GM12891 (cell line): ENCODE results near the gene ERGIC1.

Experiments used
- DNase-seq: peaks from one replicate; pipeline ENCODE4 v3.0.0; 2011; ENCODE audit warnings: low spot score; ENCODE audit not compliant: insufficient read length
- FAIRE-seq: peaks from 2 replicates; lab custom pipeline; 2011; peaks lifted over from hg19 to GRCh38; lab: Jason Lieb, UNC
- PAX5 ChIP-seq: IDR thresholded peaks from 2 replicates; pipeline ENCODE4 v1.6.1; 2011; ENCODE audit warnings: low read length, moderate library complexity, mild to moderate bottlenecking; ENCODE audit not compliant: insufficient read depth, severe bottlenecking
- POLR2A ChIP-seq: IDR thresholded peaks from 2 replicates; pipeline ENCODE4 v1.6.1; 2011; ENCODE audit warnings: low read depth, low read length, control low read depth
- POLR2AphosphoS5 ChIP-seq: IDR thresholded peaks from 2 replicates; pipeline ENCODE4 v1.6.1; 2011; ENCODE audit warnings: low read depth, low read length, control low read depth
- POU2F2 ChIP-seq: IDR thresholded peaks from 2 replicates; pipeline ENCODE4 v1.6.1; 2011; ENCODE audit warnings: low read depth, mild to moderate bottlenecking, control low read depth, low read length, moderate library complexity
- SPI1 ChIP-seq: IDR thresholded peaks from 2 replicates; pipeline ENCODE4 v1.6.1; 2011; ENCODE audit warnings: low read depth, low read length, control low read depth
- TAF1 ChIP-seq: IDR thresholded peaks from 2 replicates; pipeline ENCODE4 v1.6.1; 2011; ENCODE audit warnings: low read depth, low read length, control low read depth

The ERGIC1 gene

GRCh38 chr5:172837640-172838039, 3.6 kb downstream of the ERGIC1 start:
- TF ChIP-seq POLR2A (peak; percentile 43; the same call in 1 of the 2 replicates), SPI1 (no peak)
- peak; percentile 98 for FAIRE-seq
- DNase-seq, result peak; percentile 61

GRCh38 chr5:172838151-172838875, 4.3 kb downstream of the ERGIC1 start:
- FAIRE-seq (no peak), DNase-seq (no peak)
- TF ChIP-seq PAX5 (no peak), SPI1 (no peak), POU2F2 (no peak), TAF1 (no peak), POLR2AphosphoS5 (no peak), POLR2A (no peak)

GRCh38 chr5:172839669-172840431, 5.8 kb downstream of the ERGIC1 start:
- TF ChIP-seq POLR2AphosphoS5, result no peak
- no peak for TF ChIP-seq POU2F2
- no peak for TF ChIP-seq POLR2A
- no peak for TF ChIP-seq SPI1
- no peak for TF ChIP-seq TAF1
- no peak for TF ChIP-seq PAX5
- no peak for FAIRE-seq
- no peak for DNase-seq

GRCh38 chr5:172840432-172841154, 6.5 kb downstream of the ERGIC1 start:
- TF ChIP-seq POLR2A (no peak), SPI1 (no peak), PAX5 (no peak), POU2F2 (no peak), POLR2AphosphoS5 (no peak), TAF1 (no peak)
- FAIRE-seq (no peak), DNase-seq (no peak)

- TF ChIP-seq PAX5, result no peak
- no peak for FAIRE-seq
- no peak for DNase-seq
Observed at GRCh38 chr5:172841256-172841655, 7.2 kb downstream of the ERGIC1 start.

GRCh38 chr5:172843825-172844576, 9.9 kb downstream of the ERGIC1 start:
- no peak for DNase-seq
- no peak for FAIRE-seq
- TF ChIP-seq POLR2A (no peak), POU2F2 (no peak), PAX5 (no peak), SPI1 (no peak), TAF1 (no peak), POLR2AphosphoS5 (no peak)

GRCh38 chr5:172844577-172844838, 10.5 kb downstream of the ERGIC1 start:
- FAIRE-seq (no peak), DNase-seq (no peak)

GRCh38 chr5:172845154-172845553, 11.1 kb downstream of the ERGIC1 start:
- FAIRE-seq (no peak), DNase-seq (no peak)
- TF ChIP-seq POU2F2 (no peak), POLR2AphosphoS5 (no peak), POLR2A (no peak), SPI1 (no peak)

More at GRCh38 chr5:172844577-172844838, 10.5 kb downstream of the ERGIC1 start:
- TF ChIP-seq POLR2AphosphoS5 (no peak), TAF1 (no peak), PAX5 (no peak), POU2F2 (no peak), POLR2A (no peak), SPI1 (no peak)

- no peak for DNase-seq
- FAIRE-seq, result no peak
- TF ChIP-seq SPI1, result no peak
- TF ChIP-seq TAF1, result no peak
- no peak for TF ChIP-seq POU2F2
- TF ChIP-seq POLR2AphosphoS5, result no peak
- no peak for TF ChIP-seq POLR2A
- no peak for TF ChIP-seq PAX5
Observed at GRCh38 chr5:172845576-172845975, 11.5 kb downstream of the ERGIC1 start.

GRCh38 chr5:172846249-172846648, 12.2 kb downstream of the ERGIC1 start:
- TF ChIP-seq TAF1 (no peak), PAX5 (no peak), POLR2A (no peak), POU2F2 (no peak)
- FAIRE-seq (no peak), DNase-seq (no peak)
